HEK293T (cell line): ENCODE data around the gene TGFBR2.
"Not testable (repeated sequence)": the region's sequence is repeated elsewhere in the genome, so short reads cannot be mapped to it uniquely, and the experiment has no call there.

Experiments used
- CTCF ChIA-PET: fragments of 350-600 bp; formaldehyde crosslinking; extraction: SDS; loops from one replicate; lab custom pipeline; 2021; ENCODE audit warnings: antibody characterized with exemption, inconsistent platforms; lab: Yijun Ruan, JAX
- POLR2A ChIA-PET: fragments of 350-600 bp; formaldehyde crosslinking; extraction: SDS; loops from one replicate; lab custom pipeline; 2020; ENCODE audit warnings: antibody characterized with exemption, inconsistent platforms; lab: Yijun Ruan, JAX
- DNase-seq: peaks from one replicate; pipeline ENCODE4 v3.0.0; 2012; ENCODE audit warnings: mixed read lengths; ENCODE audit errors: extremely low spot score
- ARNT ChIP-seq: fragments of 450-650 bp; IDR thresholded peaks from 2 replicates; pipeline ENCODE4 v1.6.1; 2017; ENCODE audit warnings: mild to moderate bottlenecking
- BHLHE40 ChIP-seq: fragments of 450-650 bp; IDR thresholded peaks from 2 replicates; pipeline ENCODE4 v1.6.1; 2016; ENCODE audit warnings: mild to moderate bottlenecking, moderate library complexity, borderline replicate concordance
- CTBP1 ChIP-seq: fragments of 450-650 bp; IDR thresholded peaks from 2 replicates; pipeline ENCODE4 v1.6.1; 2016; ENCODE audit warnings: borderline replicate concordance
- ELF4 ChIP-seq: fragments of 450-650 bp; IDR thresholded peaks from 2 replicates; pipeline ENCODE4 v1.6.1; 2017; ENCODE audit warnings: antibody characterized with exemption
- FOXA1 ChIP-seq: fragments of 450-650 bp; IDR thresholded peaks from 2 replicates; pipeline ENCODE4 v1.6.1; 2016; ENCODE audit warnings: mild to moderate bottlenecking
- FOXK2 ChIP-seq: fragments of 450-650 bp; IDR thresholded peaks from 2 replicates; pipeline ENCODE4 v1.6.1; 2016; ENCODE audit warnings: mild to moderate bottlenecking
- FOXM1 ChIP-seq: fragments of 450-650 bp; IDR thresholded peaks from 2 replicates; pipeline ENCODE4 v1.6.1; 2017; ENCODE audit warnings: mild to moderate bottlenecking, borderline replicate concordance
- HDGF ChIP-seq: fragments of 450-650 bp; IDR thresholded peaks from 2 replicates; pipeline ENCODE4 v1.6.1; 2017; ENCODE audit warnings: antibody characterized with exemption, borderline replicate concordance
- L3MBTL2 ChIP-seq: fragments of 450-650 bp; conservative IDR thresholded peaks from 2 replicates; pipeline ENCODE4 v1.6.1; 2016; ENCODE audit warnings: mild to moderate bottlenecking
- LEF1 ChIP-seq: fragments of 450-650 bp; IDR thresholded peaks from 2 replicates; pipeline ENCODE4 v1.6.1; 2017; ENCODE audit warnings: mild to moderate bottlenecking, borderline replicate concordance
- NFRKB ChIP-seq: fragments of 450-650 bp; IDR thresholded peaks from 2 replicates; pipeline ENCODE4 v1.6.1; 2016; ENCODE audit warnings: mild to moderate bottlenecking, moderate library complexity
- PKNOX1 ChIP-seq: fragments of 450-650 bp; IDR thresholded peaks from 2 replicates; pipeline ENCODE4 v1.6.1; 2016
- SP1 ChIP-seq: fragments of 450-650 bp; IDR thresholded peaks from 2 replicates; pipeline ENCODE4 v1.6.1; 2017
- SUZ12 ChIP-seq: fragments of 450-650 bp; IDR thresholded peaks from 2 replicates; pipeline ENCODE4 v1.6.1; 2016; ENCODE audit warnings: mild to moderate bottlenecking
- TARDBP ChIP-seq: fragments of 450-650 bp; IDR thresholded peaks from 2 replicates; pipeline ENCODE4 v1.6.1; 2016
- ZNF384 ChIP-seq: fragments of 450-650 bp; IDR thresholded peaks from 2 replicates; pipeline ENCODE4 v1.6.1; 2016

TGFBR2 gene

GRCh38 chr3:30665539-30665938 is 59.1 kb downstream of the TGFBR2 start:
- POLR2A ChIA-PET, result no interaction called here
- TF ChIP-seq CTBP1 (no peak), SUZ12 (no peak), LEF1 (no peak), FOXK2 (no peak), ARNT (no peak), SP1 (no peak), PKNOX1 (no peak), FOXA1 (no peak), ZNF384 (no peak), BHLHE40 (no peak), TARDBP (no peak), FOXM1 (no peak), L3MBTL2 (no peak), ELF4 (no peak), NFRKB (no peak), HDGF (no peak)
- no peak for DNase-seq
- CTCF ChIA-PET, result no interaction called here

- CTCF ChIA-PET, result interaction anchor here (0.6 kb wide), 1 partner anchor 470 kb away, joined by 3 read pairs; no protein-coding TSS in a partner anchor
- TF ChIP-seq ELF4 (no peak), SP1 (no peak), CTBP1 (no peak), LEF1 (no peak), SUZ12 (no peak), FOXA1 (no peak), TARDBP (no peak), BHLHE40 (no peak), HDGF (no peak), L3MBTL2 (no peak), FOXM1 (no peak), ARNT (no peak), ZNF384 (no peak), PKNOX1 (no peak)
- no peak for DNase-seq
- POLR2A ChIA-PET, result no interaction called here
Observed at GRCh38 chr3:30666572-30667279, 60.3 kb downstream of the TGFBR2 start.

- no peak for DNase-seq
- TF ChIP-seq ARNT, result no peak
- no peak for TF ChIP-seq FOXK2
- ChIA-PET POLR2A (no interaction called here), CTCF (no interaction called here)
Observed at GRCh38 chr3:30667280-30667651, 60.9 kb downstream of the TGFBR2 start.

GRCh38 chr3:30668051-30668609 is 61.7 kb downstream of the TGFBR2 start:
- POLR2A ChIA-PET, result no interaction called here
- CTCF ChIA-PET, result no interaction called here
- DNase-seq, result no peak
- TF ChIP-seq ELF4, result no peak
- no peak for TF ChIP-seq PKNOX1
- TF ChIP-seq ARNT, result no peak
- no peak for TF ChIP-seq FOXK2
- TF ChIP-seq BHLHE40, result no peak
- no peak for TF ChIP-seq HDGF

GRCh38 chr3:30669360-30669934 is 63.0 kb downstream of the TGFBR2 start:
- POLR2A ChIA-PET, DNase-seq, CTCF ChIA-PET: not testable (repeated sequence)

GRCh38 chr3:30670292-30670691 is 63.9 kb downstream of the TGFBR2 start:
- POLR2A ChIA-PET, result no interaction called here
- TF ChIP-seq SP1 (no peak), LEF1 (no peak), TARDBP (no peak), HDGF (no peak)
- no peak for DNase-seq
- CTCF ChIA-PET, result no interaction called here
